MM.1S (cell line): ENCODE measurements around the gene SHMT2.

Experiments used
- DNase-seq: peaks from one replicate; pipeline ENCODE4 v3.0.0-alpha.2; 2015
- H2AFZ ChIP-seq: fragments of 300-600 bp; sonication (generic); 2 replicates; pipeline ENCODE4 v1.6.0; 2016; ENCODE audit warnings: antibody characterized with exemption, low read length
- H3F3A ChIP-seq: fragments of 300-600 bp; sonication (generic); 2 replicates; pipeline ENCODE4 v1.6.1; 2016; ENCODE audit warnings: mild to moderate bottlenecking, antibody characterized with exemption, low read length, moderate library complexity, mixed read lengths; ENCODE audit not compliant: insufficient read depth
- H3K27ac ChIP-seq: fragments of 300-600 bp; sonication (generic); 2 replicates; pipeline ENCODE4 v1.5.1; 2016; ENCODE audit warnings: mild to moderate bottlenecking, low read length
- H3K27me3 ChIP-seq: fragments of 300-600 bp; sonication (generic); replicated peaks from 2 replicates; pipeline ENCODE4 v1.6.0; 2016; ENCODE audit warnings: low read length; ENCODE audit not compliant: insufficient read depth
- H3K36me3 ChIP-seq: fragments of 300-600 bp; sonication (generic); replicated peaks from 2 replicates; pipeline ENCODE4 v1.6.1; 2016; ENCODE audit warnings: mild to moderate bottlenecking, low read length, mixed read lengths; ENCODE audit not compliant: insufficient read depth
- H3K4me1 ChIP-seq: fragments of 300-600 bp; sonication (generic); 2 replicates; pipeline ENCODE4 v1.6.1; 2016; ENCODE audit warnings: low read length, mixed read lengths
- H3K4me2 ChIP-seq: fragments of 300-600 bp; sonication (generic); 2 replicates; pipeline ENCODE4 v1.6.0; 2016; ENCODE audit warnings: low read depth, low read length
- H3K4me3 ChIP-seq: fragments of 300-600 bp; sonication (generic); 2 replicates; pipeline ENCODE4 v1.5.1; 2016; ENCODE audit warnings: low read length, mixed read lengths
- H3K79me2 ChIP-seq: fragments of 300-600 bp; sonication (generic); 2 replicates; pipeline ENCODE4 v1.6.1; 2016; ENCODE audit warnings: mixed run types, low read length, mixed read lengths
- H3K9ac ChIP-seq: fragments of 300-600 bp; sonication (generic); 2 replicates; pipeline ENCODE4 v1.6.1; 2016; ENCODE audit warnings: low read length, mixed read lengths
- H3K9me2 ChIP-seq: fragments of 300-600 bp; sonication (generic); replicated peaks from 2 replicates; pipeline ENCODE4 v1.6.1; 2016; ENCODE audit warnings: mild to moderate bottlenecking, low read length, mixed read lengths; ENCODE audit not compliant: insufficient read depth
- H3K9me3 ChIP-seq: fragments of 300-600 bp; sonication (generic); replicated peaks from 2 replicates; pipeline ENCODE4 v1.6.1; 2016; ENCODE audit warnings: mild to moderate bottlenecking, low read length, mixed read lengths; ENCODE audit not compliant: insufficient read depth
- H4K20me1 ChIP-seq: fragments of 300-600 bp; sonication (generic); 2 replicates; pipeline ENCODE4 v1.6.1; 2016; ENCODE audit warnings: mild to moderate bottlenecking, low read length, moderate library complexity, mixed read lengths; ENCODE audit not compliant: insufficient read depth
- CTCF ChIP-seq: fragments of 300-600 bp; sonication (generic); IDR thresholded peaks from 2 replicates; pipeline ENCODE4 v1.5.1; 2016; ENCODE audit warnings: antibody characterized with exemption, low read length, mixed read lengths
- EZH2 ChIP-seq: fragments of 300-600 bp; sonication (generic); optimal IDR thresholded peaks from 2 replicates; pipeline ENCODE3; 2017; ENCODE audit warnings: low read depth, mild to moderate bottlenecking, antibody characterized with exemption, low read length, mixed read lengths
- EZH2phosphoT487 ChIP-seq: fragments of 300-600 bp; sonication (generic); IDR thresholded peaks from 2 replicates; pipeline ENCODE4 v1.6.1; 2018; ENCODE audit warnings: antibody characterized with exemption, low read length

SHMT2 gene

GRCh38 chr12:57196439-57196838 lies 33.1 kb upstream of the SHMT2 start:
- Histone ChIP-seq H2AFZ (no peak overlapping the region), H3K27me3 (peaks cover 92% of the 10 kb centered on the region), H3K27ac (no peak overlapping the region), H3K4me3 (no peak overlapping the region), H3K79me2 (no peaks in the 10 kb centered on the region), H3K9ac (no peak overlapping the region), H3K36me3 (no peaks in the 10 kb centered on the region), H3K4me1 (no peaks in the 10 kb centered on the region), H3K9me3 (no peaks in the 10 kb centered on the region), H3K9me2 (no peaks in the 10 kb centered on the region), H3F3A (no peaks in the 10 kb centered on the region), H3K4me2 (no peak overlapping the region), H4K20me1 (no peaks in the 10 kb centered on the region)
- no peak for TF ChIP-seq CTCF
- TF ChIP-seq EZH2phosphoT487 = no peak
- TF ChIP-seq EZH2 = no peak
- DNase-seq = no peak

GRCh38 chr12:57196956-57197355 lies 32.6 kb upstream of the SHMT2 start:
- Histone ChIP-seq H4K20me1 (no peaks in the 10 kb centered on the region), H3K79me2 (no peaks in the 10 kb centered on the region), H3K36me3 (no peaks in the 10 kb centered on the region), H3K9me3 (no peaks in the 10 kb centered on the region), H3K4me3 (no peak overlapping the region), H3K4me2 (no peak overlapping the region), H3F3A (no peaks in the 10 kb centered on the region), H3K9ac (no peak overlapping the region), H3K27ac (no peak overlapping the region), H3K27me3 (peaks cover 97% of the 10 kb centered on the region), H3K9me2 (no peaks in the 10 kb centered on the region), H3K4me1 (no peaks in the 10 kb centered on the region), H2AFZ (no peak overlapping the region)
- TF ChIP-seq CTCF (no peak), EZH2phosphoT487 (no peak), EZH2 (no peak)
- no peak for DNase-seq

DNA sequence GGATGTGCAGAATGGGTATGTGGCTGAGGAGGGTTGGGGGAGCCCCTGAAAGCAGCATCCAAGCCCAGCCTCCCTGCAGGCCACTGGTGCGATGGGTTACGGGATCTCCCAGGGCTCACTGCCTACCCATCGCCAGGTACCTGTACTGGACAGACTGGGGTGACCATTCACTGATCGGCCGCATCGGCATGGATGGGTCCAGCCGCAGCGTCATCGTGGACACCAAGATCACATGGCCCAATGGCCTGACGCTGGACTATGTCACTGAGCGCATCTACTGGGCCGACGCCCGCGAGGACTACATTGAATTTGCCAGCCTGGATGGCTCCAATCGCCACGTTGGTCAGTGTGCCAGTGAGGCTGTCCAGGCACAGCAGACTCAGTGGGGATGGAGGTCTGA lies 31.2 kb upstream of the SHMT2 start:
- Histone ChIP-seq H3K27ac (no peak overlapping the region), H3K9me2 (no peaks in the 10 kb centered on the region), H4K20me1 (no peaks in the 10 kb centered on the region), H3K79me2 (no peaks in the 10 kb centered on the region), H3F3A (no peaks in the 10 kb centered on the region), H2AFZ (no peak overlapping the region), H3K4me2 (no peak overlapping the region), H3K9ac (no peak overlapping the region), H3K9me3 (no peaks in the 10 kb centered on the region), H3K27me3 (peaks cover 94% of the 10 kb centered on the region), H3K36me3 (no peaks in the 10 kb centered on the region), H3K4me3 (no peak overlapping the region), H3K4me1 (no peaks in the 10 kb centered on the region)
- TF ChIP-seq EZH2 (no peak), CTCF (no peak), EZH2phosphoT487 (no peak)
- DNase-seq = no peak
